Transverse colon (tissue), 4 donors: ENCODE data around the gene RAB13. TPM values are rescaled to one million over a fixed set of nuclear protein-coding genes. Genes with fewer than 3 reads are reported as not detected.
"Not testable (repeated sequence)": the region's sequence is repeated elsewhere in the genome, so short reads cannot be mapped to it uniquely, and the experiment has no call there.

Source experiments
- DNase-seq: peaks from one replicate; pipeline ENCODE4 v3.0.0-alpha.2; 2019
- H3K27ac ChIP-seq, 4 donors: fragments of 200-600 bp; sonication (generic); 2 replicates each; pipeline ENCODE4 v1.5.1; 2016 to 2018; ENCODE audit warnings: inconsistent platforms in 4 of 4
- H3K27me3 ChIP-seq: fragments of 200-600 bp; sonication (generic); 2 replicates; pipeline ENCODE4 v1.5.1; 2017; ENCODE audit warnings: inconsistent platforms
- H3K36me3 ChIP-seq, 4 donors: fragments of 200-600 bp; sonication (generic); 2 replicates each; pipeline ENCODE4 v1.5.1; 2017 to 2019; ENCODE audit warnings: inconsistent platforms in 4 of 4
- H3K4me1 ChIP-seq, 4 donors: fragments of 200-600 bp; sonication (generic); 2 replicates each; pipeline ENCODE4 v1.5.1; 2017 to 2020; ENCODE audit warnings: inconsistent platforms in 4 of 4
- H3K4me3 ChIP-seq, 4 donors: fragments of 200-600 bp; sonication (generic); 1 replicate in 1 of 4; 2 replicates in 3 of 4; pipeline versions ENCODE4 v1.5.1 to v1.6.1; 2017 to 2019; ENCODE audit warnings: inconsistent platforms in 4 of 4
- H3K9me3 ChIP-seq, 2 donors: fragments of 200-600 bp; sonication (generic); 2 replicates each; pipeline ENCODE4 v1.5.1; 2017 to 2019; ENCODE audit warnings: inconsistent platforms in 2 of 2
- EP300 ChIP-seq: sonication (generic); formaldehyde crosslinking; IDR thresholded peaks from one replicate; pipeline ENCODE4 v1.6.1; 2017; ENCODE audit warnings: antibody characterized with exemption, low read depth
- POLR2A ChIP-seq: fragments of 450-650 bp; IDR thresholded peaks from one replicate; pipeline ENCODE4 v1.6.1; 2016; ENCODE audit warnings: antibody characterized with exemption, mild to moderate bottlenecking, moderate library complexity
- POLR2AphosphoS5 ChIP-seq, 3 donors: sonication (generic); formaldehyde crosslinking; IDR thresholded peaks; one replicate each; pipeline ENCODE4 v1.6.1; 2016; ENCODE audit warnings: antibody characterized with exemption in 3 of 3
- WGBS, 2 donors: methylation state at CpG; one replicate each; pipeline ENCODE4 v1.1.5; 2018; ENCODE audit warnings: low coverage in 1 of 2; 5-methylcytosine and 5-hydroxymethylcytosine counted together
- in situ Hi-C, 4 donors: fragments of 200-750 bp; cut with MboI; loops; one replicate each; pipeline versions ENCODE4 v1.15.0 to v1.15.1; 2017; ENCODE audit warnings: low sequenced_read_pairs in 3 of 4, low pct_ligation_motif_present in 1 of 4, low pct_unique_long_range_greater_than_20kb in 1 of 4
- intact Hi-C: fragments of 100-400 bp; cut with DNase I; formaldehyde crosslinking; loops from one replicate; pipeline ENCODE4 v1.15.1; 2023; ENCODE audit warnings: low total_unique reads
- total RNA-seq, 4 donors: library from RNA; depleted of rRNA; stranded (reverse); fragments of >200 nt; gene quantifications; one replicate each; pipeline ENCODE4 v1.1.0, GENCODE V29; 2016
- TF ChIP-seq, protein P1 (sequence below), 5 experiments: fragments of 200-600 bp in 3 of 5; fragments of 450-650 bp in 2 of 5; sonication (generic) in 3 of 5; IDR thresholded peaks; 1 replicate in 2 of 5; 2 replicates in 3 of 5; pipeline ENCODE4 v1.5.1; 2016 to 2017; ENCODE audit warnings: antibody characterized with exemption in 5 of 5, inconsistent platforms in 3 of 5, mild to moderate bottlenecking in 2 of 5, moderate library complexity in 1 of 5

The RAB13 gene
- total RNA-seq, 4 donors from 2014 or later: 4.0 to 27.9 (median 15.4) TPM

DNA sequence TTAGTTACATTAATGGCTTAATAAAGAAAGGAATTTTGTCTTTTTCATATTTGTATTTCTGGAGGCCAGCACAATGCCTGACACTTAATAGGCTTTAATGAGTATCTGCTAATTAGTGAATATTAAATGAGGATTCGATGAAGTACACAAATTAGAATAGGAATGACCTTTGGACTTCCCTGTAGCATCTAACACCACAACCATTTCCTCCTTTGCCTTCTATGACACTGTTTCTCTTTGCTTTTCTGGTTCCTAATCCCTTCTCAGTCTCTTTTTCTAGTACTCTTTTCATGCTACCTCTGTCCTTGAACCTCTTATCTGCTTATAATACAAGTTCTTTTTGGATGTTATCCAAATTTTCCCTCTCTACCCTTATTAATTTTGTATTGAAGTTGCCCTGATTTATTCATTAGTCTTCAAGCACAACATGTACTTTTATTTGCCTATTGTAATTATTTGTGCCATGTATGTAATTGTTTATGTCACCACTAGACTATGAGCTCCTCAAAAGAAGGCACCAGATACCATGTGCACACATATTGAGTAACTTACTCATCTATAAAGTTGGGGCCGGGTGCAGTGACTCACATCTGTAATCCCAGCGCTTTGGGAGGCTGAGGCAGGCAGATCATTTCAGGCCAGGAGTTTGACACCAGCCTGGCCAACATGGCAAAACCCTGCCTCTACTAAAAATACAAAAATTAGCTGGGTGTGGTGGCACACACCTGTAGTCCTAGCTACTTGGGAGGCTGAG, 28.2 kb upstream of the RAB13 start:
- peaks cover 0 to 3% (median 0%) of the 10 kb centered on the region in 4 donors for H3K4me1 ChIP-seq
- no peaks in the 10 kb centered on the region for H3K36me3 ChIP-seq
- in situ Hi-C loops (no loop called here), intact Hi-C loops (no loop called here)
- no peaks in the 10 kb centered on the region for H3K9me3 ChIP-seq
- 67 to 79% methylated on average over 2 to 3 of the region's 3 CpGs for WGBS, 2 donors
- TF ChIP-seq EP300: no peak
- TF ChIP-seq POLR2AphosphoS5 (IDR thresholded peaks at IDR 0.05): no peak
- TF ChIP-seq, protein P1, sequence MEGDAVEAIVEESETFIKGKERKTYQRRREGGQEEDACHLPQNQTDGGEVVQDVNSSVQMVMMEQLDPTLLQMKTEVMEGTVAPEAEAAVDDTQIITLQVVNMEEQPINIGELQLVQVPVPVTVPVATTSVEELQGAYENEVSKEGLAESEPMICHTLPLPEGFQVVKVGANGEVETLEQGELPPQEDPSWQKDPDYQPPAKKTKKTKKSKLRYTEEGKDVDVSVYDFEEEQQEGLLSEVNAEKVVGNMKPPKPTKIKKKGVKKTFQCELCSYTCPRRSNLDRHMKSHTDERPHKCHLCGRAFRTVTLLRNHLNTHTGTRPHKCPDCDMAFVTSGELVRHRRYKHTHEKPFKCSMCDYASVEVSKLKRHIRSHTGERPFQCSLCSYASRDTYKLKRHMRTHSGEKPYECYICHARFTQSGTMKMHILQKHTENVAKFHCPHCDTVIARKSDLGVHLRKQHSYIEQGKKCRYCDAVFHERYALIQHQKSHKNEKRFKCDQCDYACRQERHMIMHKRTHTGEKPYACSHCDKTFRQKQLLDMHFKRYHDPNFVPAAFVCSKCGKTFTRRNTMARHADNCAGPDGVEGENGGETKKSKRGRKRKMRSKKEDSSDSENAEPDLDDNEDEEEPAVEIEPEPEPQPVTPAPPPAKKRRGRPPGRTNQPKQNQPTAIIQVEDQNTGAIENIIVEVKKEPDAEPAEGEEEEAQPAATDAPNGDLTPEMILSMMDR (IDR thresholded peaks at IDR 0.05): no peak
- TF ChIP-seq POLR2A: no peak
- no peak overlapping the region for H3K27ac ChIP-seq
- DNase-seq: no peak
- H3K27me3 ChIP-seq: no peaks in the 10 kb centered on the region
- no peak overlapping the region for H3K4me3 ChIP-seq

DNA sequence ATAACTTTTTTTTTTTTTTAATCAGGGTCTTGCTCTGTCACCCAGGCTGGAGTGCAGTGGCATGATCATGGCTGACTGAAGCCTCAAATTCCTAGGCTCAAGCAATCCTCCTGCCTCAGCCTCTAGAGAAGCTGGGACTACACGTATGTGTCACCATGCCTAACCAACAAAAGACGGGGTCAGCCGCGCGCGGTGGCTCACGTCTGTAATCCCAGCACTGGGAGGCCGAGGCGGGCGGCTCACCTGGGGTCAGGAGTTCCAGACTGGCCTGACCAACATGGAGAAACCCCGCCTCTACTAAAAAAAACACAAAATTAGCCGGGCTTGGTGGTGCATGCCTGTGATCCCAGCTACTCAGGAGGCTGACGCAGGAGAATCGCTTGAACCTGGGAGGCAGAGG, 26.4 kb upstream of the RAB13 start:
- H3K9me3 ChIP-seq, H3K27me3 ChIP-seq, H3K27ac ChIP-seq, DNase-seq, intact Hi-C loops, in situ Hi-C loops, H3K4me1 ChIP-seq, H3K4me3 ChIP-seq, H3K36me3 ChIP-seq: not testable (repeated sequence)
- 88 to 95% methylated on average over 4 to 12 of the region's 14 CpGs for WGBS, 2 donors

DNA sequence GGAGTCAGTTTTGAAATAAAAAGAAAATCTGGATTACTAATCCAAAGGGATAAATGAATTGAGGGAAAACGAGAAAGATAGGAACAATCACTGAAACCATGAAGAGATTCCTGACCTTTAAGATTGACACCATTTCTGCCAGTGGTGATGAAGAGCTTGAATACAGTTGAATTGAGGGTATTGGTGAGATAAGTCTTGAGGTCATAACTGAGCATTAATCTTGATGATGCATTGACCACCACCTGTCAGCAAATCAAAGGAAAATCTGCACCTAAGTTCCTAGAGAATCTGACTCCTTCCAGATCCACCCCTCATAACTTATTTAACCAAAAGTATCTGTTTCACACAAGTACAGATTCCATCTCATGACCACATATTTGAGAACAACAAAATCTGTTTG, 26.0 kb upstream of the RAB13 start:
- no peak overlapping the region for H3K4me3 ChIP-seq
- DNase-seq: no peak
- in situ Hi-C loops: no loop called here
- H3K4me1 ChIP-seq: peaks cover 0 to 3% (median 0%) of the 10 kb centered on the region in 4 donors
- H3K36me3 ChIP-seq: no peaks in the 10 kb centered on the region
- H3K27ac ChIP-seq: no peak overlapping the region
- WGBS, 2 donors: 55 to 71% methylated on average over 1 of the region's 1 CpG
- intact Hi-C loops: no loop called here
- no peaks in the 10 kb centered on the region for H3K27me3 ChIP-seq
- H3K9me3 ChIP-seq: no peaks in the 10 kb centered on the region
- no peak for TF ChIP-seq POLR2A
- TF ChIP-seq POLR2AphosphoS5 (IDR thresholded peaks at IDR 0.05): no peak
- TF ChIP-seq, protein P1 (IDR thresholded peaks at IDR 0.05): no peak
- no peak for TF ChIP-seq EP300

GRCh38 chr1:154006136-154006535, 20.0 kb upstream of the RAB13 start:
- WGBS, 2 donors: 89 to 94% methylated on average over 3 of the region's 3 CpGs
- H3K4me1 ChIP-seq: no peaks in the 10 kb centered on the region

More at GRCh38 chr1:154006136-154006535, 20.0 kb upstream of the RAB13 start:
- in situ Hi-C loops (no loop called here), intact Hi-C loops (no loop called here)
- no peak for DNase-seq
- no peak overlapping the region for H3K4me3 ChIP-seq
- TF ChIP-seq, protein P1 (IDR thresholded peaks at IDR 0.05): no peak
- TF ChIP-seq POLR2A: no peak
- TF ChIP-seq POLR2AphosphoS5 (IDR thresholded peaks at IDR 0.05): no peak
- TF ChIP-seq EP300: no peak
- H3K27me3 ChIP-seq: no peaks in the 10 kb centered on the region
- H3K36me3 ChIP-seq: no peaks in the 10 kb centered on the region
- no peak overlapping the region for H3K27ac ChIP-seq
- H3K9me3 ChIP-seq: no peaks in the 10 kb centered on the region
